Muscle of back (tissue), 13 donors: Measurements from ENCODE around the gene ZFAND6. TPM values are rescaled to one million over a fixed set of nuclear protein-coding genes. Genes with fewer than 3 reads are reported as not detected.
"Not testable (repeated sequence)": the region's sequence is repeated elsewhere in the genome, so short reads cannot be mapped to it uniquely, and the experiment has no call there.

Experiments used
- DNase-seq, 3 donors: peaks; one replicate each; pipeline versions ENCODE4 v3.0.0 to v3.0.0-alpha.2; 2013
- long read RNA-seq, 9 donors: transcript quantifications; one replicate each; lab custom pipeline, GENCODE V29; 2026
- polyA plus RNA-seq, 10 donors: library from polyadenylated mRNA; unstranded; fragments of 120-200 nt; gene quantifications; one replicate each; pipeline ENCODE4 v1.2.1, GENCODE V29; 2013; ENCODE audit not compliant: insufficient read length in 10 of 10

ZFAND6 gene
- polyA plus RNA-seq = 100 to 1,000 TPM in 7 of 10 donors, 10 to 100 TPM in 3; 88.5 to 118 (median 108) TPM
- long read RNA-seq, donor 1, transcript ZFAND6-220 (6 exons, 891 nt) = major isoform, 18 of 89 reads
- long read RNA-seq, donor 1, partial matches to known transcripts = 63 of 89 reads
- long read RNA-seq, donor 1, other reads (novel, unspliced or antisense) = 0 of 89 reads
- long read RNA-seq, donor 2, transcript ZFAND6-220 (6 exons, 891 nt) = major isoform, 13 of 32 reads
- long read RNA-seq, donor 2, partial matches to known transcripts = 11 of 32 reads
- long read RNA-seq, donor 2, other reads (novel, unspliced or antisense) = 0 of 32 reads
- long read RNA-seq, donor 3 = 0 reads
- long read RNA-seq, donor 4, transcript ZFAND6-220 (6 exons, 891 nt) = major isoform, 13 of 20 reads
- long read RNA-seq, donor 4, partial matches to known transcripts = 0 of 20 reads
- long read RNA-seq, donor 4, other reads (novel, unspliced or antisense) = 0 of 20 reads
- long read RNA-seq, donor 5, transcript ZFAND6-213 (6 exons, 1,446 nt) = minor isoform, 5 of 88 reads
- long read RNA-seq, donor 5, transcript ZFAND6-220 (6 exons, 891 nt) = major isoform, 14 of 88 reads
- long read RNA-seq, donor 5, partial matches to known transcripts = 62 of 88 reads
- long read RNA-seq, donor 5, other reads (novel, unspliced or antisense) = 0 of 88 reads
- long read RNA-seq, donor 6, transcript ZFAND6-213 (6 exons, 1,446 nt) = minor isoform, 5 of 47 reads
- long read RNA-seq, donor 6, transcript ZFAND6-220 (6 exons, 891 nt) = major isoform, 25 of 47 reads
- long read RNA-seq, donor 6, partial matches to known transcripts = 13 of 47 reads
- long read RNA-seq, donor 6, other reads (novel, unspliced or antisense) = 0 of 47 reads
- long read RNA-seq, donor 7, transcript ZFAND6-220 (6 exons, 891 nt) = major isoform, 10 of 16 reads
- long read RNA-seq, donor 7, partial matches to known transcripts = 0 of 16 reads
- long read RNA-seq, donor 7, other reads (novel, unspliced or antisense) = 0 of 16 reads
- long read RNA-seq, donor 8, transcript ZFAND6-220 (6 exons, 891 nt) = major isoform, 12 of 21 reads
- long read RNA-seq, donor 8, partial matches to known transcripts = 0 of 21 reads
- long read RNA-seq, donor 8, other reads (novel, unspliced or antisense) = 0 of 21 reads
- long read RNA-seq, donor 9, partial matches to known transcripts = 0 of 4 reads
- long read RNA-seq, donor 9, other reads (novel, unspliced or antisense) = 0 of 4 reads

- DNase-seq = peak; percentile 96 to 98 (median 97)
Observed at GRCh38 chr15:80058851-80059785, at the start of gene ZFAND6. TSS of gene ZFAND6 (plus strand) at chr15:80059676. CDS start at chr15:80120345, 60,669 bp downstream.

DNA sequence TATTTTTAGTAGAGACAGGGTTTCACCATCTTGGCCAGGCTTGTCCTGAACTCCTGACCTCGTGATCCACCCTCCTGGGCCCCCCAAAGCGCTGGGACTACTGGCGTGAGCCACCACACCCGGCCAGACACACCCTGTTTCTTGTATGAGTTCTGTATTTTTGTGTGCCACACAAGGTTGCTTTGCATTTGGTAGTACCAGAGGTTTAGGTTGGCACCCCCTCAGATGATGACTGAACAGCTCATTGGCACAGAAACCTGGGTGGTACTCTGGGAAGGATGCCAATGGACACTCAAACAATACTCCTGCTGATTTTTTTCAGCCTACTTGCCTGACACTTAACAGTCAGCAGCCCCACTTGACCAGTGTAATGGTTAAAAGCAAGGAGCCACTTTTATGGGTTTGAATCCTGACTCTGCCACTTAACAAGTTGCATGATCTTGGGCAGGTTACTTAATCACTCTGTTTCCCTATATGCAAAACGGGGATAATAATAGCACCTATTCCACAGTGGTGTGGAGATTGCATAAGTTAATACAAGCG lies 49.3 kb upstream of the ZFAND6 start:
- no peak for DNase-seq

DNA sequence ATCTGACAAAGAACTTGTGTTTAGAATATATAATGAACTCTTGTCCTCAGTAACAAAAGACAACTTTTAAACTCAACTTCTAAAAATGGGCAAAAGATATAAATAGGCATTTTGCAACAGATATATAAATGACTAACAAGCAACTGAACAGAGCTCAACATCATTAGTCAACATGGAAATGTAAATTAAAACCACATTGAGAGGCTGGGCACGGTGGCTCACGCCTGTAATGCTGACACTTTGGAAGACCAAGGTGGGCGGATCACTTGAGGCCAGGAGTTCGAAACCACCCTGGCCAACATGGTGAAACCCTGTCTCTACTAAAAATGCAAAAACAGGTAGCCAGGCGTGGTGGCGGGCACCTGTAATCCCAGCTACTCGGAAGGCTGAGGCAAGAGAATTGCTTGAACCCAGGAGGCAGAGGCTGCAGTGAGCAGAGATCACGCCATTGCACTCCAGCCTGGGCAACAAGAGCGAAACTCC lies 48.4 kb upstream of the ZFAND6 start:
- DNase-seq = peak in 1 of 3 donors; percentile 78

GRCh38 chr15:80011596-80011995 lies 47.9 kb upstream of the ZFAND6 start:
- DNase-seq = no peak

GRCh38 chr15:80012060-80012726 lies 47.3 kb upstream of the ZFAND6 start:
- no peak for DNase-seq

DNA sequence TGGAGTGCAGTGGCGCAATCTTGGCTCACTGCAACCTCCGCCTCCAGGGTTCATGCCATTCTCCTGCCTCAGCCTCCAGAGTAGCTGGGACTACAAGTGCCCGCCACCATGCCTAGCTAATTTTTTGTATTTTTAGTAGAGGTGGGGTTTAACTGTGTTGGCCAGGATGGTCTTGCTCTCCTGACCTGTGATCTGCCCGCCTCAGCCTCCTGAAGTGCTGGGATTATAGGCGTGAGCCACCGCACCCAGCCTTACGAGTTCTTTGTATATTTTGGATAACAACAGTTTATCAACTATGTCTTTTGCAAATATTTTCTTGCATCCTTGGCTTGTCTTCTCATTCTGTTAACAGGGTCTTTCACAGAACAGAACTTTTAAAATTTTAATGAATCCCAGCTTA lies 45.3 kb upstream of the ZFAND6 start:
- DNase-seq = not testable (repeated sequence)

- no peak for DNase-seq
Observed at GRCh38 chr15:80015156-80015555, 44.3 kb upstream of the ZFAND6 start.

GRCh38 chr15:80016506-80016905 lies 43.0 kb upstream of the ZFAND6 start:
- not testable (repeated sequence) for DNase-seq

DNA sequence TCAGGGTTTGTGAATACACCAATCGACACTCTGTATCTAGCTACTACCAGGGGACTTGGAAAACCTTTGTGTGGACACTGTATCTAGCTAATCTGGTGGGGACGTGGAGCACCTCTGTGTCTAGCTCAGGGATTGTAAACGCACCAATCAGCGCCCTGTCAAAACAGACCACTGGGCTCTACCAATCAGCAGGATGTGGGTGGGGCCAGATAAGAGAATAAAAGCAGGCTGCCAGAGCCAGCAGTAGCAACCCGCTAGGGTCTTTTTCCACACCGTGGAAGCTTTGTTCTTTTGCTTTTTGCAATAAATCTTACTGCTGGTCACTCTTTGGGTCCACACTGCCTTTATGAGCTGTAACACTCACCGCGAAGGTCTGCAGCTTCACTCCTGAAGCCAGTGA lies 42.3 kb upstream of the ZFAND6 start:
- DNase-seq = not testable (repeated sequence)

DNA sequence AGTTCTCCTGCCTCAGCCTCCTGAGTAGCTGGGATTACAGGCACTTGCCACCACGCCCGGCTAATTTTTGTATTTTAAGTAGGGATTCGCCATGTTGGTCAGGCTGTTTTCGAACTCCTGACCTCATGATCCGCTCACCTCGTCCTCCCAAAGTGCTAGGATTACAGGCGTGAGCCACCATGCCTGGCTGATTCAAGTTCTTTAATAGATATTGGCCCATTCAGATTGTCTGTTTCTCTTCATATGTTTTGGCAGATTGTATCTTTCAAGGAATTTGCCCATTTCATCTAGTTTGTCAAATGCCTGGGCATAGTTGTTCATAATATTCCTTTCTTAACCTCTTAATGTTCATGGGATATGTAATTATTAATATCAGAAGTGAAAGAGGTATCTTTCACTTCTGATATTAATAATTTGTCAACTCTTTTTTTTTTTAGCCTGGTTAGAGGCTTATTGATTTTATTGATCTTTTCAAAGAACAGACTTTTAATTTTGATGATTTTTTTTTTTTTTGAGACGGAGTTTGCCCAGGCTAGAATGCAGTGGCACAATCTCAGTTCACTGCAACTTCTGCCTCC lies 40.2 kb upstream of the ZFAND6 start:
- no peak for DNase-seq

DNA sequence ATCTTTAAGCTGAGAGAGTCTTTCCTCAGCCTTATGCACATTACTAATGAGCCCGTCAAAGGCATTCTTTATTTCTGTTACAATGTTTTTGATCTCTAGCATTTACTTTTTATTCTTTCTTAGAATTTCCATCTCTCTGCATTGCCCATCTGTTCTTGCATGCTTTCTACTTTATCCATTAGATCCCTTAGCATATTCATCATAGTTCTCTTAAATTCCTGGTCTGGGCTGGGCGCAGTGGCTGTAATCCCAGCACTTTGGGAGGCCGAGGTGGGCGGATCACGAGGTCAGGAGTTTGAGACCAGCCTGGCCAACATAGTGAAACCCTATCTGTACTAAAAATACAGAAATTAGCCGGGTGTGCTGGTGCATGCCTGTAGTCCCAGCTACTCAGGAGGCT lies 39.3 kb upstream of the ZFAND6 start:
- not testable (repeated sequence) for DNase-seq

DNA sequence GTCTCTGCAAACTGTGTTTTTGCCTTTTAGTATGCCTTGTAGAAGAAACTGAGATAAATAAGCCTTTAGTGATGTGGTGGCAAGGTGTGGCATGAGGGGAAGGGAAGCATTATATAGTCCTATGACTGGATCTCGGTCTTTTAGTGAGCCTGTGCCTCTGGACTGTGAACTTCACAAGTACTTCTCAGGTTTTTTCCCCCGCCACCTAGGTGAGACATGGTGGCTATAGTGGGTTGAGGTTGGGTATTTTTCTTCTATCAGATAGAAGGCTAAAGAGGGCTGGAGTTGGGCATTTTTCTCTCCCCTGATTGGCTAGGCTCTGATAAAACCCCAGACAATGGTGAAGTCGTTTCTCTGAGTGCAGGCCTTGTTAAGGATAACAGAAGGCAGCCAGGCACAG lies 38.7 kb upstream of the ZFAND6 start:
- no peak for DNase-seq

DNA sequence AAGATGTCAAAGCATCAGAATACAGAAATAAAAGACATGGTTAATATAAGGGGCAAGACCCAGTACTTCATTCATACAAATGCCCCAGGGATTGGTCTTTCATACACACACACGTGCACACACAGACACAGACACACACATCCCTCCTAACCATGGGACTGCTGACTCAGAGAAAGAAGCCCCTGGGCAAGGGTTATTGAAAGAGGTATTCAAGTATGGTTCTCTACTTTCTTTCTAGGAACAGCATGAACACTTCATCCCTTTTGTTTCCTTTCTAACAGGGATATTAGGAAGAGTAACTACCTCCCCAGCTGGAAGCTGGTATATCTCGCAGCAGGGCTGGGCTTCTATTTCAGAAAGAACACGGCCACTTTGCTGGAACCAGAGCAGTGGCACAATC lies 33.2 kb upstream of the ZFAND6 start:
- DNase-seq = no peak

- DNase-seq = no peak
Observed at GRCh38 chr15:80026754-80027153, 32.7 kb upstream of the ZFAND6 start.

GRCh38 chr15:80028937-80029336 lies 30.5 kb upstream of the ZFAND6 start:
- no peak for DNase-seq

- DNase-seq = peak; percentile 44 to 74 (median 61)
Observed at GRCh38 chr15:80031841-80032240, 27.6 kb upstream of the ZFAND6 start.

DNA sequence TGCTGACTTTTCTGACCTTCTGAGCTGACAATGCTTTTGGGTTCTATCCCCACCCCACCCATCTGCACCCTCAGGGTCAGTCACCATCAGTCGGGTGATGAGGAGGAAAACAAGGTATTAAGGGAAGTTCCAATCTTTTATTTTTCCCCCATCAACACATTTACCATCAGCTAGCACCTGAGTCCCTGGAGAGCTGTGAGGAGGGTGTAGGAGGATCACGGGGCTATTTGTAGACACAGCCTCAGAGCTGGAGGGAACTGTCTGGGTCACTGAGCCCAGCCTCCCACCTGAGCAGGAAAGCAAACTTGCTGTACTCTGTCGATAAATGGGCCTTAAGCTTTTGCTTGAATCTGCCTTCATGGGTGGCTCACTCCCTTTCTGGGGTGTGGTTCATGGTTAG lies 24.8 kb upstream of the ZFAND6 start:
- no peak for DNase-seq

- DNase-seq = no peak
Observed at GRCh38 chr15:80036071-80036470, 23.4 kb upstream of the ZFAND6 start.

DNA sequence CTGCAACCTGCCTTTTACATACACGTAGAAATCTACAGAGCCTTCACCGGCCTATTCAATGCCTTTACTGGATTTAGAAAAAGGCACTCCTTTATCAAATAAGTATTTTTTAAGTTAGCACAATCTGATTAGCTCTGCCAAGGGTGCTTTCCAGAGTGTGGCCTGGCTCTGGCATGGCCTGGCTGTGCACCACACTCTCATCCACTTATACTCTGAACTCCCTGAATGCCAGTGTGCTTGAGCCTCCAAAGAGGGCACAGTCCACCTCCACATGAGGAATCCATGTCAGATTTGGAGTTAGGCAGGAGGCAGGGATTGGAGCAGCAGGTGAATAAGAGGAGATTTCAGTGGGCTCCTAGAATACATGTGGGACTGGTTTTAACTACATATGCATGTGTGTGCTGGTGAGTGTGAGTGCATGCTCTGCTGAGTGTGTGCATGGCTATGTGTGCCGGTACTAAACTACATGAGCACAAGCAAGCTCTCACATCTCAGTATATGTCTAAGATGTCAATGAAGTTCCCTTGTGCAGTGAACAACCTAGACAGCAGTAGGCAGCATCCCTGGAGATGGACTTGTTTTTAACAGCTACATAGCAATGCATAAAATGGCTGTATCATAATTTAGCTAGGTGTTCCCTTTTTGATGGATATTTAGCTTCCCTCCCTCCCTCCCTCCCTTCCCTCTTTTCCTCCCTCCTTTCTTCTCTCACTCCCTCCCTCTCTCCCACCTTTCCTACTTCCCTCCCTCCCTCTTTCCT lies 17.8 kb upstream of the ZFAND6 start:
- no peak for DNase-seq
